Vagina (tissue), 2 donors: ENCODE results near the gene FGR. TPM values are rescaled to one million over a fixed set of nuclear protein-coding genes. Genes with fewer than 3 reads are reported as not detected.

ENCODE experiments used
- DNase-seq, 2 donors: peaks; one replicate each; pipeline ENCODE4 v3.0.0-alpha.2; 2017; ENCODE audit errors: extremely low spot score in 2 of 2
- H3K27ac ChIP-seq: fragments of 200-600 bp; sonication (generic); one replicate; pipeline ENCODE4 v1.5.1; 2019
- H3K27me3 ChIP-seq: fragments of 200-600 bp; sonication (generic); one replicate; pipeline ENCODE4 v1.5.1; 2019
- H3K36me3 ChIP-seq, 2 donors: fragments of 200-600 bp; sonication (generic); one replicate each; pipeline ENCODE4 v1.5.1; 2017 to 2019
- H3K4me1 ChIP-seq: fragments of 200-600 bp; sonication (generic); one replicate; pipeline ENCODE4 v1.5.1; 2019
- H3K4me3 ChIP-seq, 2 donors: fragments of 200-600 bp; sonication (generic); 1 replicate in 1 of 2; 2 replicates in 1 of 2; pipeline ENCODE4 v1.5.1; 2016 to 2019
- H3K9me3 ChIP-seq: fragments of 200-600 bp; sonication (generic); one replicate; pipeline ENCODE4 v1.5.1; 2019
- POLR2A ChIP-seq, 2 donors: fragments of 450-650 bp; IDR thresholded peaks; one replicate each; pipeline ENCODE4 v1.6.1; 2017; ENCODE audit warnings: antibody characterized with exemption in 2 of 2, mild to moderate bottlenecking in 2 of 2, moderate library complexity in 2 of 2
- POLR2AphosphoS5 ChIP-seq, 2 donors: sonication (generic); formaldehyde crosslinking; IDR thresholded peaks; one replicate each; pipeline ENCODE4 v1.9.0; 2017; ENCODE audit warnings: antibody characterized with exemption in 2 of 2, mild to moderate bottlenecking in 2 of 2, low read depth in 1 of 2; ENCODE audit not compliant: insufficient read depth in 1 of 2
- intact Hi-C: fragments of 100-400 bp; cut with DNase I; formaldehyde crosslinking; loops from one replicate; pipeline ENCODE4 v1.15.1; 2023
- total RNA-seq: library from RNA; depleted of rRNA; stranded (reverse); fragments of >200 nt; gene quantifications from one replicate; pipeline ENCODE4 v1.2.3, GENCODE V29; 2016
- TF ChIP-seq, protein P1 (sequence below), 3 experiments: fragments of 450-650 bp in 2 of 3; fragments of 200-600 bp in 1 of 3; sonication (generic) in 1 of 3; IDR thresholded peaks; one replicate each; pipeline ENCODE4 v1.5.1; 2017 to 2019; ENCODE audit warnings: antibody characterized with exemption in 3 of 3, mild to moderate bottlenecking in 2 of 3, moderate library complexity in 2 of 3

FGR gene
- total RNA-seq, 1 donor from 2014 or later: 18.4 TPM

- TF ChIP-seq POLR2AphosphoS5 (IDR thresholded peaks at IDR 0.05; ENCODE audit: insufficient read depth in 1 of 2, low read depth in 1 of 2) (no peak), POLR2A (IDR thresholded peaks at IDR 0.05) (no peak)
- TF ChIP-seq, protein P1, sequence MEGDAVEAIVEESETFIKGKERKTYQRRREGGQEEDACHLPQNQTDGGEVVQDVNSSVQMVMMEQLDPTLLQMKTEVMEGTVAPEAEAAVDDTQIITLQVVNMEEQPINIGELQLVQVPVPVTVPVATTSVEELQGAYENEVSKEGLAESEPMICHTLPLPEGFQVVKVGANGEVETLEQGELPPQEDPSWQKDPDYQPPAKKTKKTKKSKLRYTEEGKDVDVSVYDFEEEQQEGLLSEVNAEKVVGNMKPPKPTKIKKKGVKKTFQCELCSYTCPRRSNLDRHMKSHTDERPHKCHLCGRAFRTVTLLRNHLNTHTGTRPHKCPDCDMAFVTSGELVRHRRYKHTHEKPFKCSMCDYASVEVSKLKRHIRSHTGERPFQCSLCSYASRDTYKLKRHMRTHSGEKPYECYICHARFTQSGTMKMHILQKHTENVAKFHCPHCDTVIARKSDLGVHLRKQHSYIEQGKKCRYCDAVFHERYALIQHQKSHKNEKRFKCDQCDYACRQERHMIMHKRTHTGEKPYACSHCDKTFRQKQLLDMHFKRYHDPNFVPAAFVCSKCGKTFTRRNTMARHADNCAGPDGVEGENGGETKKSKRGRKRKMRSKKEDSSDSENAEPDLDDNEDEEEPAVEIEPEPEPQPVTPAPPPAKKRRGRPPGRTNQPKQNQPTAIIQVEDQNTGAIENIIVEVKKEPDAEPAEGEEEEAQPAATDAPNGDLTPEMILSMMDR (IDR thresholded peaks at IDR 0.05): no peak
- peaks cover 2% of the 10 kb centered on the region for H3K9me3 ChIP-seq
- no peak overlapping the region for H3K27ac ChIP-seq
- H3K4me1 ChIP-seq: peaks cover 15% of the 10 kb centered on the region
- H3K27me3 ChIP-seq: no peaks in the 10 kb centered on the region
- no peak for DNase-seq
- H3K36me3 ChIP-seq: no peaks in the 10 kb centered on the region
- intact Hi-C loops: loop anchor here (10.0 kb wide), 1 partner anchor 48 kb away; the partner anchor contains the start of gene FAM76A
- H3K4me3 ChIP-seq: no peak overlapping the region
These were observed 41.4 kb upstream of the FGR start for GRCh38 chr1:27676410-27676809.

DNA sequence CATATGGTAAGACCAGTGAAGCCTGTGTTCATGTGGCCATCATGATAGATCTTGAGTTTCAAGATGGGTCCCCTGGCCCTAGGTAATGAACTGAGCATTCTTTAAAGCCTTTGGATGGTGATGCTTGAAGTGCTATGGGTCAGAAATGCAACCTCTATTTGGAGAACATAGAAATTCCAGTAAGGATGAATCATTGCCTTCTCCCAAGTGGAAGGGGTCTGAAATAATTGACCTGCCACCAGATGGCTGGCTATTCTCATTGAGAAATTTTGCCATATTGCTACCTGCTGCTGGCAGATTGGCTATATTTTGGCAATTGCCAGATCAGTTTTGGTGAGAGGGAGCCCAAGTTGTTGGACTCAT is 37.7 kb upstream of the FGR start:
- Histone ChIP-seq H3K36me3 (no peaks in the 10 kb centered on the region), H3K4me3 (peak overlapping the region; percentile 50 to 56), H3K4me1 (peaks cover 37% of the 10 kb centered on the region), H3K9me3 (no peaks in the 10 kb centered on the region), H3K27me3 (no peaks in the 10 kb centered on the region), H3K27ac (peak overlapping the region; percentile 93)
- intact Hi-C loops: loop anchor here (5.0 to 10.0 kb wide), 2 partner anchors 52 to 160 kb away; partner anchors contain the start of genes FAM76A and PPP1R8
- TF ChIP-seq POLR2A (IDR thresholded peaks at IDR 0.05): no peak
- TF ChIP-seq POLR2AphosphoS5 (IDR thresholded peaks at IDR 0.05; ENCODE audit: insufficient read depth in 1 of 2, low read depth in 1 of 2): no peak
- TF ChIP-seq, protein P1 (IDR thresholded peaks at IDR 0.05): no peak
- DNase-seq: no peak

GRCh38 chr1:27671964-27672749 is 37.2 kb upstream of the FGR start, which contains the start of gene IFI6:
IFI6 (minus strand) TSS chr1:27672192; CDS start chr1:27669314, 2,878 bp downstream.
- Histone ChIP-seq H3K9me3 (no peaks in the 10 kb centered on the region), H3K27ac (peak within 1 kb of the TSS; percentile 93), H3K36me3 (no peaks in the 10 kb centered on the region), H3K27me3 (no peaks in the 10 kb centered on the region), H3K4me1 (peaks cover 37% of the 10 kb centered on the region), H3K4me3 (peak within 1 kb of the TSS; percentile 50 to 56)
- TF ChIP-seq POLR2AphosphoS5 (IDR thresholded peaks at IDR 0.05; ENCODE audit: insufficient read depth in 1 of 2, low read depth in 1 of 2): peak; percentile 73 to 96
- TF ChIP-seq, protein P1 (IDR thresholded peaks at IDR 0.05): peak in 2 of 3 experiments; percentile 31 to 41
- no peak for TF ChIP-seq POLR2A (IDR thresholded peaks at IDR 0.05)
- no peak for DNase-seq
- intact Hi-C loops: loop anchor here (5.0 to 10.0 kb wide), 2 partner anchors 53 to 160 kb away; partner anchors contain the start of genes FAM76A and PPP1R8

DNA sequence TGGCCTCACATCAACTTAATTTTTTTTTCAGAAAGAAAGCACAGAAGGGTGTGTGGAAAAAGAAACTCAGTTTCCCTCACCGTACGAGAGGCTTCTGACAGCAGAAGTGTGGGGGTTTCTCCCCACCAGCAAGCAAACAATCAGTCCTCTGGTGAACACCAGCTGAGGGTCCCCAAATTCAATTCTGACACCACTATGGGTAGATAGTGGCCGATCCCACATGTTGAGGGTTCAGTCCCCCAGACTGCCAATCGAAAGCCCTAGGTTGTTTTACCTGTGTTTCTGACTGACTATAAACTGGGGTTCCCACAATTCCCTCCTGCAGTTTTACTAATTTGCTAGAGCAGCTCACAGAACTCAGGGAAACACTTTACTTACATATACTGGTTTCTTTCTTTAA is 34.9 kb upstream of the FGR start:
- intact Hi-C loops: loop anchor here (5.0 to 10.0 kb wide), 4 partner anchors 55 to 365 kb away; partner anchors contain the start of genes FAM76A, GPR3 and PPP1R8
- TF ChIP-seq POLR2AphosphoS5 (IDR thresholded peaks at IDR 0.05; ENCODE audit: insufficient read depth in 1 of 2, low read depth in 1 of 2) (no peak), POLR2A (IDR thresholded peaks at IDR 0.05) (no peak)
- TF ChIP-seq, protein P1 (IDR thresholded peaks at IDR 0.05): no peak
- H3K4me1 ChIP-seq: peaks cover 37% of the 10 kb centered on the region
- no peaks in the 10 kb centered on the region for H3K36me3 ChIP-seq
- H3K27ac ChIP-seq: peak overlapping the region; percentile 67
- no peaks in the 10 kb centered on the region for H3K27me3 ChIP-seq
- DNase-seq: no peak
- H3K9me3 ChIP-seq: no peaks in the 10 kb centered on the region
- H3K4me3 ChIP-seq: no peak overlapping the region
